ENCODE data around the gene CDHR5. TPM values are rescaled to one million over a fixed set of nuclear protein-coding genes. Genes with fewer than 3 reads are reported as not detected.

The CDHR5 gene
- total RNA-seq, 2 experiments from 2014 or later: not detected

GRCh38 chr11:643849-644738, 19.3 kb upstream of the CDHR5 start:
- ATAC-seq (no peak), DNase-seq (no peak)
- Mint-ChIP-seq H3K27ac (no peak overlapping the region), H3K36me3 (ENCODE audit: low read depth) (peaks cover 6% of the 10 kb centered on the region), H3K9me3 (no peaks in the 10 kb centered on the region), H3K4me3 (no peak overlapping the region), H3K4me1 (ENCODE audit: low read depth) (peaks cover 3% of the 10 kb centered on the region), H3K27me3 (peaks cover 3% of the 10 kb centered on the region)
- no peak for TF ChIP-seq CTCF (IDR thresholded peaks at IDR 0.05)
- intact Hi-C loops (cut with micrococcal nuclease): no loop called here
- ChIA-PET POLR2A (no interaction called here), CTCF (no interaction called here)

- ChIA-PET POLR2A (interaction anchor here (0.9 kb wide), 1 partner anchor 29 kb away, joined by 3 read pairs; no protein-coding TSS in a partner anchor), CTCF (no interaction called here)
- no peak for TF ChIP-seq CTCF (IDR thresholded peaks at IDR 0.05)
- ATAC-seq: no peak
- Mint-ChIP-seq H3K36me3 (ENCODE audit: low read depth) (peaks cover 3% of the 10 kb centered on the region), H3K27ac (no peak overlapping the region), H3K27me3 (peaks cover 10% of the 10 kb centered on the region), H3K9me3 (no peaks in the 10 kb centered on the region), H3K4me1 (ENCODE audit: low read depth) (peaks cover 5% of the 10 kb centered on the region), H3K4me3 (no peak overlapping the region)
- no peak for DNase-seq
- intact Hi-C loops (cut with micrococcal nuclease): no loop called here
Measured at GRCh38 chr11:643366-643765, 18.6 kb upstream of the CDHR5 start.

GRCh38 chr11:641806-642370, 17.1 kb upstream of the CDHR5 start:
- H3K9me3 Mint-ChIP-seq: no peaks in the 10 kb centered on the region
- ChIA-PET CTCF (interaction anchor here (1.2 kb wide), 1 partner anchor 81 kb away, joined by 3 read pairs; no protein-coding TSS in a partner anchor), POLR2A (interaction anchor here (1.1 kb wide), 1 partner anchor 84 kb away, joined by 3 read pairs; no protein-coding TSS in a partner anchor)
- no peak overlapping the region for H3K27ac Mint-ChIP-seq
- H3K36me3 Mint-ChIP-seq (ENCODE audit: low read depth): peaks cover 2% of the 10 kb centered on the region
- no peak for TF ChIP-seq CTCF (IDR thresholded peaks at IDR 0.05)
- ATAC-seq: no peak
- H3K4me1 Mint-ChIP-seq (ENCODE audit: low read depth): peaks cover 12% of the 10 kb centered on the region
- no peak for DNase-seq
- H3K27me3 Mint-ChIP-seq: peaks cover 20% of the 10 kb centered on the region
- intact Hi-C loops (cut with micrococcal nuclease): no loop called here
- no peak overlapping the region for H3K4me3 Mint-ChIP-seq

- intact Hi-C loops (cut with micrococcal nuclease): no loop called here
- no peak for TF ChIP-seq CTCF (IDR thresholded peaks at IDR 0.05)
- H3K4me3 Mint-ChIP-seq: peak overlapping the region; percentile 31
- H3K36me3 Mint-ChIP-seq (ENCODE audit: low read depth): peaks cover 2% of the 10 kb centered on the region
- H3K27ac Mint-ChIP-seq: no peak overlapping the region
- H3K27me3 Mint-ChIP-seq: peaks cover 27% of the 10 kb centered on the region
- H3K4me1 Mint-ChIP-seq (ENCODE audit: low read depth): peaks cover 17% of the 10 kb centered on the region
- H3K9me3 Mint-ChIP-seq: no peaks in the 10 kb centered on the region
- ATAC-seq (peak; percentile 29), DNase-seq (peak; percentile 44)
- POLR2A ChIA-PET: interaction anchor here (1.2 kb wide), 1 partner anchor 14 kb away, joined by 4 read pairs; the partner anchor contains the start of gene SCT
- CTCF ChIA-PET: no interaction called here
Measured at GRCh38 chr11:640021-640706, 15.4 kb upstream of the CDHR5 start.

Data from activated CD8-positive, alpha-beta T cell treated with anti-CD3 and anti-CD28 coated beads for 36 hours (primary cell).